Stimulated activated CD8-positive, alpha-beta memory T cell treated with anti-CD3 and anti-CD28 coated beads, Interleukin-4, amount 100 ng/mL, for 4 hours (primary cell): ENCODE results near the gene ERN1.
A peak's percentile ranks its signal among the peaks of the same experiment; 100 is the strongest.
"Not testable (repeated sequence)": the region's sequence is repeated elsewhere in the genome, so short reads cannot be mapped to it uniquely, and the experiment has no call there.

Source experiments
- DNase-seq, 2 donors: peaks; one replicate each; pipeline ENCODE4 v3.0.0-alpha.2; 2020; ENCODE audit warnings: low read depth in 2 of 2, low spot score in 1 of 2

The ERN1 gene

GRCh38 chr17:64129765-64130558, at the start of gene ERN1:
ERN1 (minus strand) TSS chr17:64130144; CDS start chr17:64130029, 115 bp downstream.
- peak; percentile 83 to 85 for DNase-seq

- not testable (repeated sequence) for DNase-seq
These were observed 49.1 kb upstream of the ERN1 start for GRCh38 chr17:64179024-64179423.

DNA sequence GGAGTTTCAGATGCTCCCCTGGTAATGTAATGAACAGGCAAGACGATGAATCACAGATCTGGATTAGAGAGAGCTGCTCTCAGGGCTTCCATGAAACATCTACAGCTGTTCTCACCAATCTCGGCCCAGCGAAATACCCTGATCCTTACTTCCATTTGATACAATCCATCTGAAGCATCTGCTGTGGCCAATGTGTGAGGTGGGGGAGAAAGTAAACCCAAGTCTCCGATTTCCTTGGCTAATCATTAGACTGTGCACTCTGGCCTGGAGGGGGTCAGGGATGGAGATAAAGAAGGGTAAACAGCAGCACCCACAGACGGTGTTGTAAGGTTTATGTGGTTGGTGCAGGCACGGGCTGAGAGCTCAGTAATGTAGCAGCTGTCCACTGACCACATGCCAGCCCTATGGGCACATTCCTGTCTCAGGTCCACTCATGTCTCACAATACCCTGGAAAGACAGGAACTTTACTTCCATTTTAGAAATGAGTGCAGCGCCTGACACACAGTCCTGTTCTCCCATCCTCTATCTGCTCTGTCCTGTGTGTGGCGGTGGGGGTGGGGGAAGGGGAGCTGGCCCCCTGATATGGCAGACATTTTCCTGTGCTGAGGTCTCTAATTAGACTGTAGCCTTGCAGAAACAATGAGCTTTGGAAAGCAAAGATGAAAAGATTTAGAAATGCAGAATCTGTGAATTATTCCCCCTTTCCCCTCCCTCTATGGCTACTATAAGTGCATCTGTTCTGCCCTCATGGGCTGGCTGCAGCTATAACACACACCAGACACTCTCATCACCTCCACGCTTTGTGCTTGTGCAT, 48.3 kb upstream of the ERN1 start:
- DNase-seq, result no peak

DNA sequence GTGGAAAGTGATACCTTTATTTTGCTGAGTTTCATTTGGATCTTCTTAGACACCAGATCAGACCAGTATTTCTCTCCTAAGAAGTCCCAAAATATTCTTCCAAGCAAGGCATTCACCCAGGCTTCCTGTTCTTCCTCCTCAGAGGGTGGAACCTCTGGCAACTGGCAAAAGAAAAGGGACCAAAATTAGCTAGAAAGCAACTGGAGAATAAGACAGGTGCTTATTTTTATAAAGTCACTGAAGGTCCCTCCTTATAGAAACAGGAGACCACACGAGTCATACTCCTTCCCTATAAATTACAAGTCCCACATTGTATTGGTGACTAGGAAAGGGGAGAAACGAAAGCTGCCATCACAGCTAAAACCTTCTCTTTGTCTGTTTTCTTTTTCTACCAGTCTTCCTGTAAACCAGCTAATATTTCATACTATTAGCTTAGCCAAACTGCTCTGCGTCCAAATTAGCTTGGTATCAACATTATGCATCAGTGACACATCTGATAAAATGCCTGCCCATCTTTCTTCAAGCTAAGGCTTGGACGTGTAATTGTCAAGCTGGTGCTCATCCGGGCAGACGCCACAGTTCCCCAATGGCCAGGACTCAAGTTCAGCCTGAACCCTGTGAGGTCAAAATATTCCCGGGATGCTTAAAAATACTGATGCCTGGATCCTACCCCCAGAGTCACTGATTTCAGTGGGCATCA, 47.5 kb upstream of the ERN1 start:
- no peak for DNase-seq

DNA sequence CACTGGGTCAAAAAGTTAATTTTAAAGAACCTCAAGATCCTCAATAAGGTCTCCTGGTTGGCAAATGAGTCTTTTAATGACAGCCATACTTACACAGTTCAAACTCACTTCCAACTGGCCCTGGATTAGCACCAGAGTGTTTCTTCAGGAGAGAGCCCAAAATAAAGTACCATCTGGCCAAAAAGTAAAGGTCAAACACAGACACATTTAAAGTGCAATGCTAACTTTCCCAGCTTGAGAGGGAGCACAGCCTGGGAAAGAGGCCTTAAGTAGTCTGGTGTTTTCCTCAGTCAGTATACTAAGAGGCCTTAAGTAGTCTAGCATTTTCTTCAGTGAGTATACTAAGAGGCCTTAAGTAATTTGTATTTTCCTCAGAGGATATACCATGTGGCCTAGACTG, 46.6 kb upstream of the ERN1 start:
- no peak for DNase-seq

DNA sequence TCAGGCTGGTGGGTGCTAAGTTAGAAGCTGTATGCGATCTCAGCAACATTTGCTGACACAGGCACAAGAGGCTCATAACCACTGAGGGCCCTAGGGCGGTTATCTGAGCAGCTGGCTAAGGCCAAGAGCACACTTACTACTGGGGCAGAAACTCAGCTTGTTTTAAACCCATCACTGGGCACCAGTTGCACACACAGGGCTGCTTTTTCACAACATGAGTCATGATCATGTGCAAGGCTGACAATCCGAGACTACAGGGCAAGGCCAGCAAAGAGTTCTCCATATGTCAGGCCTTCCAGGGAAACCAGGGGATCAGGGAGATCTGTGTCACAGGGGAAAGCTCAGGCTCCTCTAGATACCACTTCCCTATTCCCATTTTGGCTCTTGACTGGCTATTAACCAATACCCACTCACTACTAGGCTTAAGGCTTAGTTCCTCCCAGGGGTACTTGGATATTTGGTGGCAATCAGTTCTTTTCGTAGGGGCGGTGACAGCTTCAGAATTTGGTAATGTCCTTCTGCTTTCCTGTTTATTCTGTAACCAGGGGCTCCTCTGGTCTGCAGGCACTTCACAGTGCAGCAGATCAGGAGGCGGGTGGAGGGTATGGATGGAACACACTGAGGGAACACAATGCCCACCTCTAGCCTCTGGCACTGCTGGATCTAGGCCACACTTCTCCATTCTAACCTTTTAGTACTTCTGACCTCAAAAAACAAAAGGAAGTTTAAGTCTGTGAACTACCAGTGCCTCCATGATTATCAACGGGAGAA, 44.9 kb upstream of the ERN1 start:
- DNase-seq, result no peak

- no peak for DNase-seq
These were observed 43.7 kb upstream of the ERN1 start for GRCh38 chr17:64173646-64174045.

DNA sequence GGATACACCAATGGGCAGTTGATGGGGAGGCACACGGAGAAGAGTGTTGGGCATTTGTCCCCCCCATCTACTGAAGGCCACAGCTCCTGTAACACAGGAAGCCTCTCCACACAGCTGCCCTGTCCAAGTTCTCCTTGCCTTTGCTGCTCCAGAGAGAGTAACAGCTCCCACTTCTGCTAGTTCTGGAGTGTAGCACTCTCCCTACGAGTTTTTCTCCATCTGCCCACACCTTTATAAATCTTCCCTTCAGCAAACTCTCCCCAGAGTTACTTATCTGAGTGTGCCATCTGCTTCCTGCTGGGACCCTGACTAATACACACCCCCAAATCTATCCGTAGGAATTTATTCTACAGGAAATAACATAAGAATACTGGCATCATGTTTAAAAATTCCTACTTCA, 42.6 kb upstream of the ERN1 start:
- DNase-seq, result no peak

GRCh38 chr17:64171041-64171440, 41.1 kb upstream of the ERN1 start:
- DNase-seq, result no peak

- no peak for DNase-seq
These were observed 40.3 kb upstream of the ERN1 start for GRCh38 chr17:64170286-64170685.

DNA sequence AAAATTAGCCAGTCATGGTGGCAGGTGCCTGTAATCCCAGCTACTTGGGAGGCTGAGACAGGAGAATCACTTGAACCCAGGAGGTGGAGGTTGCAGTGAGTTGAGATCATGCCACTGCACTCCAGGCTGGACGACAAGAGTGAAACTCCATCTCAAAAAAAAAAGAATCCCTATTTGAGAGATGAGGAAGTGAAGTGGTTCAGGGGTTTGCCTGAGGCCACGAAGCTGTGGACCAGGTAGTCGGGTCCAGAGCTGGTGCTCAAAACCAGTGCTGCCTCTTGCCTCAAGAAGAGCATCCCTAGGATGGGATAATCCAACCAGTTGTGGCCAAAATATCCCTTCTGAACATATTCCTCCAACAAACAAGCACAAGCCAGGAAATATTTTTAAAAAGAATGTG, 37.7 kb upstream of the ERN1 start:
- not testable (repeated sequence) for DNase-seq

- DNase-seq, result no peak
These were observed 36.9 kb upstream of the ERN1 start for GRCh38 chr17:64166876-64167275.

DNA sequence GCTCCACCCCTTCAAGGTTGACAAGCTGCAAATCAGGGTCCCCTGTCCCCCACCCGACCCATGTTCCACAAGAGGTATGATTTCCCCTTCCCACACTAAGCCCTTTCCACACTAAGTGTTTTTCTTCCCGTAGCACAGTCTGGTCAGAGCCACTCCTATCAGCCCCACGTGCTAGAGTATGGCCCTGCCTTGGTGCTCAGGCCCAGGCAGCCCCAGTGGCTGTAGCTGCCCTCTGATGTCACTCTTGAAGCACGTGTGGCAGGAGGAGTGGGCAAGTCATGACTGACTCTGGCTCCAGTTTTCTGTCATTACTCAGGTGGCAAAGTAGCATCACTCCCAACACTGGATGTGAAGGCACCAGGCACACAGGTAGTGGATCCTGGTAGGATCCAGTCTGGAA, 35.4 kb upstream of the ERN1 start:
- no peak for DNase-seq

DNA sequence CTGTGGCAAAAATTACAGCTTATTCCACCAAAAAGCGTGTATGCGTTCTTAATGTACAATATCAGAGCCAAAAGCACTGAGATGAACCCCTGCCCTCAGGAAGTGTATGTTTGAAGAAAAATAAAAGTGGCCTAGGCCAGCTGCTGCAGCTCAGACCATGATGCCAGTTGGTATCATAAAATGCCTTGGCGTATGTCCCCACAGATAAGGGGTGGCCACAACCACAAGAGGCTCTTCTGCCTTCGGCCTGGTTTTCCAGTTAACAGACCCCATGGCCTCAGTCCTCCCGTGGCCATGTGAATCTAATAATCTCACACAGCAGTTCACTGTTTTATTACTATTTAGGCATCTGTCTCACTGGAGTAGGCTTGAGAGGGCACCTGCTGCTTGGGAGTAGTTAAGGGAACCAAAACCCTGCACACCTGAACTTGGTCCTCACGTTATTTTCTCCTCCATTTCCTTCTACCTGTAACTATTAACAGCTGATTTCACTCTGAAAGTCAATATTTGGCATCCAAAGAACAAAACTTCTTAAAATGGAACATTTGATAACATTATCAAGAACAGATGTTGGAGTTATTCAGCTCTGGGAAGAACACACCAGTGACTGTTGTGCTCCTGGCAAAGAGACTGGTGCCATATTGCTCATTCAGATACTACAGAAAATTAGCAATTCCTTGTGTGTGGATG, 34.8 kb upstream of the ERN1 start:
- no peak for DNase-seq

DNA sequence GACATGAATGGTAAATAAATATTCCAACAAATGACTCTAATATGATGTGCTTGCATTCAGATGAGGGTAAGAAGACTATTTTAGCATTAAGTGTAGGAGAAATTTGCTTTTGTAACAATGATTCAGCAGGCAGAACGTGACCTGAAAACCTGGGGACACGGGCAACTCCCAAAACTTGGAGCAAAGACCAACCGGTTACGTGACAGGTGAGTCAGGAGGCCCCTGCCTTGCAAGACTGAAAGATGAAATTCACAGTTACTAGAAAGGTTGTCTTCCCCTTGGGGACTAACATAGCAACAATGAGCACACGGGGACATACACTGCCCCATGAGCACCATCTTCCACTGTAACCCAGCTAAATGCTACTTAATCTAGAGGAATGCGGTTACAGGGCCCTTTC, 33.5 kb upstream of the ERN1 start:
- no peak for DNase-seq

DNA sequence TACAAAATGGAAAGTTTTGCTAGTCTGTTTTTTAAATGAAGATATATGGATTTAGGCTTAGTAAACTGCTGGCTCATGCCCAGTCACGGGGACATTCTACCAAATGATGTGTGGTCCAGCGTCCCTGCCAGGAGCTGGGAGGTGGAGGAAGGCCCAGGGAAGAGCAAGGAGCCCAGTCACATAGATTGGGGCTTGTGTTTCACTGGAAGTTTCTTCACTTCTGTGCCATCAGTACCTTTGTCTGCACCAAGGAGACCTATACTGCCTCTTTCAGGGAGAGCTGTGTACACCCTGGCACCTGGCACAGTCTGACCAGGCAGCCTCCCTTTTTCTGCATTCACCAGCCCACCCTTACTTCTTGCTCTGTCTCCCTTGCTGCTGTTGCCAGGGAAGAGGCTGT, 32.6 kb upstream of the ERN1 start:
- no peak for DNase-seq

DNA sequence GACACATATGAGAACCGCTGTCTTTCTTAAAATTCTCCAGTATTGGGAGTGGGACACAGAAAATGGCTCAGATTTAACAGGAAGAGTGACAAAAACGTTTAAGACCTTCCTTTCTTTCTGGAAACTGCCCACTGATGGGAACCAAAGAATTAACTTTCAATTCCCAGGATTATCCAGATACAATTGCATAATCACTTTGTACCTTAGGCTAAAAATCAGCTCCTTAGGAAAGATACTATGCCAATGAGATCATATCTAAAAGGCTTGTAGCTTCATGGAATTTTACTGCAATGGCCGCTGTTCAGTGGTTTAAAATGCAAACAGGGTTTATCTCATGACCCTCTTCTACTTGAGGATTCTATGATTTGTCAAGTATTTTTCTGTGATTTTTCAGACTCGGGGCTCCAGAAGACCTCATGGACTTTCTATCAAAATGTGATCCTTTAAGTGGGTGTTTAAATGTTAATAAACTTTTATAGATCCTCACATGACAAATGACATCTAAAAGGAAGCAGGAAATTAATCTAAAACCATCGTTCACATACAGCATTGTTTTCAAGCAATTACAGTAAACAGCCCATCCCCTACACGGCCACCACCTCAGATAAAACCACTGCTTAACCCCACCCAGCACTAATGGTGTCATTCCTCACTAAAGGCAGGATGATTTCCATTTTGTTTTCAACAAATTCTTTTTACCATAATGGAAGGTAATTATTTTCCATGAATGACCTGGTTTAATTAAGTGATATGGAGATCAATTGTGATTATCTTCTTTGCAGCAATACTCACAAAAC, 31.6 kb upstream of the ERN1 start:
- no peak for DNase-seq

GRCh38 chr17:64160378-64160777, 30.4 kb upstream of the ERN1 start:
- DNase-seq, result no peak

- no peak for DNase-seq
These were observed 29.1 kb upstream of the ERN1 start for GRCh38 chr17:64158831-64159590.
